NCI-H187 treated with DMSO at 0.1 percent for 48 hours (cell line): ENCODE results near the gene DOCK9.
"Not testable (repeated sequence)": the region's sequence is repeated elsewhere in the genome, so short reads cannot be mapped to it uniquely, and the experiment has no call there.

Experiments used
- DNase-seq: peaks from one replicate; lab custom pipeline; 2025; lab: John Stamatoyannopoulos, UW

Gene DOCK9

GRCh38 chr13:98772794-98773452 is 204.9 kb downstream of the DOCK9 start:
- no peak for DNase-seq

DNA sequence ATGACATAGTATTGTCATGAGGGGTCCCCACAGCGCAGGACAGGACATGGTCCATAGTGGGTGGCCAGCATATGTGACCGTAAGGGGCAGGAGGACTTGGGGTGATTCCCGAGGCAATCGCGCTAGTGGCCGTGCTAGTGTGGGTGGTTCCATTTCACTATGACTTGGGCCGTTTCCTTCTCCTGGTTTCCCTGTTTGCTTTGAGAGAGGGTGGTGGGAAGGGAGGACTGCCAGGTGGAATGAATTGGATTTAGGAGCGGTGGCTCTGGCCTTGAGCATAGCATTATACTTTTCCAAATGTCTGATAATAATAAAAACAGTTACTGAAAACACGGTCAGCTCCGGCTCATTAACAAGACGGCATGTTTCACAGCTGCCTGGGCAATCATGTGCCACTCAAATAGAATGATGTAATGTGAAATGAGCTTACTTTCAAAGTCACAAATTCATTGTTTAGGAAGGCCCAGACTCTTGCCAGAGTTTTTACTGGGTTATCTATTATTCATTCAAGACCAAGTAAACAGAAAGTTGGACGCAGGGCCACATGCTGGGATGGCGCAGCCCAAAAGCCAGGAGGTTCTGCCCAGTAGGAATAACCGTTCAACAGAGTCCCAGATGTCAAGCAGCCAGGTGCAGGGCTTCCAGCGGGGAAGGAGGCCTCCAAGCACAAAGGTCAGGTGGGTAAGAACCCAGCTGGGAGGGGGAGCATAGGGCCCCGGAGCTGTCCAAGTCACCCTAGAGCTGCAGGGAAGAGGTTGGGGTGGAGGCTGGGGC is 205.8 kb downstream of the DOCK9 start:
- no peak for DNase-seq

GRCh38 chr13:98769736-98770135 is 208.1 kb downstream of the DOCK9 start:
- no peak for DNase-seq

DNA sequence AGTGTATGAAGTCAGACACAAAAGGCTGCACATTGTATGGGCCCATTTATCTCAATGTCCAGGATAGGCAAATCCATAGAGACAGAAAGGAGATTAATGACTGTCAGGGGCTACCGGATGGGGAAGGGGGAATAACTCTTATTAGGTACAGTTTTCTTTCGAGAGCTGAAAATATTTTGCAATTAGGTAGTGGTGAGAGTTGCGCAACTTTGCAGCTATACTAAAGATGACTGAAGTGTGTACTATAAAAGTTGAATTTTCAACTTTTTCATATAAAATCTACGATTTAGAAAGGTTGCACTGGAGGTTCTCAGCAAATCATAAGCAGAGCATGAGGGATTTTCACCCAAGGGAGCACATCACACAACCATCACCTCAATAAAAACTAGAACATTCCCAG is 209.3 kb downstream of the DOCK9 start:
- no peak for DNase-seq

- no peak for DNase-seq
Observed at GRCh38 chr13:98766697-98767096, 211.2 kb downstream of the DOCK9 start.

DNA sequence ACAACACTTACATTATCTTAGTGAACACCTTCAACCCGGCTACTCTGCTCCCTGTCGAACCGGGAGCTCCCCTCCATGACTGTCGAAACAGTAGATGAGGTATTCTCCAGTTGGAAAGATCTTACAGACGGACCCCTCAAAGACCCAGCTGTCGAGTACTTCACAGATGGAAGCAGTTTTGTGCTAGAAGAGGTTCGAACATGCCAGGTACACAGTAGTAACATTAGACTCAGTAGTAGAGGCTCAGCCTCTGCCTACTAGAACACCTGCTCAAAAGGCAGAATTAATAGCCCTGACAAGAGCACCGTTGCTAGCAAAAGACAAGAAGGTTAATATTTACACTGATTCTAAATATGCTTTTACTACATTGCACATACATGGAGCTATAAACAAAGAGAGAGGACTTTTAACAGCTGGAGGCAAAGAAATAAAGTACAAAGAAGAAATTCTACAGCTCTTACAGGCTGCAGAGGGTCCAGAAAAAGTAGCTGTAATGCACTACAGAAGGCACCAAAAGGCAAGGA is 211.8 kb downstream of the DOCK9 start:
- no peak for DNase-seq

DNA sequence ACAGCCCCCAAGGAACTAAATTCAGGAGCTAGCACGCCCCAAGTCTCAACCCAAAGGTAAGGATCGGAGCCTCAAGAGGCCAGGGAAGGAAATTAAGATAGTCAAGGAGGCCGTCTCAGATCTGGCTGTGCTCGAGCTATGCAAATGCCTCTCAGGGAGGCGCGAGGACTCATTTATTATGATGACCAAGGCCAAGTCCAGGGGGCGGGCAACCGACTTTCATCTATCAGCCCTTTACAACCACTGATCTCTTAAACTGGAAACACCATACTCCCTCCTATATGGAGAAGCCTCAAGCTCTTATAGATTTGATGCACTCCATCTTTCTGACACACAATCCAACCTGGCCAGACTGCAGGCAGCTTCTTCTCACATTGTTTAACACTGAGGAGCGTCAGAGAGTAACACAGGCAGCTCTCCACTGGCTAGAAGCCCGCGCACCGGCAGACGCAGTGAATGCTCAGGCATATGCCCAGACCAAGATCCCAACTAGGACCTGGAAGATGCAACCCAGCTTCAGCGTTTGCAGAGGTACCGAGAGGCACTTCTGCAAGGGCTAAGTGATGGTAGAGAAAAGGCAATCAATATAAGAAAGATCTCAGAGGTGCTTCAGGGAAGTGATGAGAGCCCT is 215.8 kb downstream of the DOCK9 start:
- DNase-seq = no peak

DNA sequence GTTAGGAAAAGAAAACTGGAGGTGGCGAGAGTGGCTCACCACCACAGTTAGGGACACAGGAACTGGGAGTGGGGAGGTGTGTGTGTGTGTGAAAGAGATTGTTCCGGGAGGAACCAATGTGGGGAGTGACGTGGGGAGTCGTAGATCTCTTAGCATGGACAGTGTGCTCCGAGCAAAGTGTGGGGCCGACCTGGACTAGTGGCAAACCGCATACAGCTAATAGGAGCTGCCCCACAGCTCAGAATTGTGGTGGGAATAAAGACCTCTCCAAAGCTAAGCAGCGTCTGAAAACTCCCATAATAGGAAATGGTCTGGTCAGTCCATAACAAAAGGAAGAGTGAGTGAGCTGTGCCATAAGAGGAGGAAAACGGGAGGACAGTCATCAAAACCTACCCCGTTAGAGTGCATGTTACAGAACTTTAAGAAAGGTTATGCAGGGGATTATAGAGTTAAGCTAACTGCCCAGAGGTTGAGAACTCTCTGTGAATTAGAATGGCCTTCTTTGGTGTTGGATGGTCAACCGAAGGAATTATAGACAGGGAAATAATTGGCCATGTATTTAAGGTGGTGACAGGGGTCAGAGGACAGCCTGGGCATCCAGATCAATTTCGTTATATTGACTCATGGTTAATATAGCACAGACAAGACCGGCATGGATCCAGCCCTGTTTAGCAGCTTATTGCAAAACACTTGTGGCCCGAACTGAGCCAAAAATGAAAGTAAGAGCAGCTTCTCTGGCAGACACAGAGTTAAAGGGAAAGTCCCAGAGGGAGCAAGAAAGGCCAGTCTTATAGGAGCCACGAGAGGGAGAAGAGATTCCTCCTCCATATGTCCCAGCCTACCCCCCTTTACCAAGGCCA is 216.5 kb downstream of the DOCK9 start:
- DNase-seq = no peak

DNA sequence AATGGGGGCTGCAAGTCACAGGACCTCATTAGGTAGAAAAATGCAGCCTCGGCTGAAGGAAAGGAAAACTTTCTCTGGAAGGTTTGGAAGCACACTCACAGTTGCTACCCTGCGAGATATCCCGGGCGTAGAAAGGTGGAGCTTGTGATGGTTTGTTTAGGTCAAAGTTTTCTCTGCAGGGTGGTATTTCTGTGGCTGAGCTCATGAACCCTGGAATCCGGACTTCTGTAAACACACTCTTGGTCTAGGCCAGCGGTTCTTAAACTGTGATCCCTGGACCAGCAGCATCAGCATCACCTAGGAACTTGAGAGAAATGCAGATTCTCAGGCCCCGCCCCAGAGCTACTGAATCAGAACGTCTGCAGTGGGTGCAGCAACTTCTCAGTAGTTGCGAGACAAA is 222.1 kb downstream of the DOCK9 start:
- no peak for DNase-seq

- DNase-seq = no peak
Observed at GRCh38 chr13:98755116-98755515, 222.7 kb downstream of the DOCK9 start.

DNA sequence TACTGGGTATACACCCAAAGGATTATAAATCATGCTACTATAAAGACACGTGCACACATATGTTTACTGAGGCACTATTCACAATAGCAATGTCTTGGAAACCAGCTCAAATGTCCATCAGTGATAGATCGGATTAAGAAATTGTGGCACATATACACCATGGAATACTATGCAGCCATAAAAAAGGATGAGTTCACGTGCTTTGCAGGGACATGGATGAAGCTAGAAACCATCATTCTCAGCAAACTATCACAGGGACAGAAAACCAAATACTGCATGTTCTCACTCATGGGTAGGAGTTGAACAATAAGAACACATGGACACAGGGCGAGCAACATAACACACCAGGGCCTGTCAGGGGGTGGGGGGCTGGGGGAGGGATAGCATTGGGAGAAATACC is 223.4 kb downstream of the DOCK9 start:
- DNase-seq = not testable (repeated sequence)

DNA sequence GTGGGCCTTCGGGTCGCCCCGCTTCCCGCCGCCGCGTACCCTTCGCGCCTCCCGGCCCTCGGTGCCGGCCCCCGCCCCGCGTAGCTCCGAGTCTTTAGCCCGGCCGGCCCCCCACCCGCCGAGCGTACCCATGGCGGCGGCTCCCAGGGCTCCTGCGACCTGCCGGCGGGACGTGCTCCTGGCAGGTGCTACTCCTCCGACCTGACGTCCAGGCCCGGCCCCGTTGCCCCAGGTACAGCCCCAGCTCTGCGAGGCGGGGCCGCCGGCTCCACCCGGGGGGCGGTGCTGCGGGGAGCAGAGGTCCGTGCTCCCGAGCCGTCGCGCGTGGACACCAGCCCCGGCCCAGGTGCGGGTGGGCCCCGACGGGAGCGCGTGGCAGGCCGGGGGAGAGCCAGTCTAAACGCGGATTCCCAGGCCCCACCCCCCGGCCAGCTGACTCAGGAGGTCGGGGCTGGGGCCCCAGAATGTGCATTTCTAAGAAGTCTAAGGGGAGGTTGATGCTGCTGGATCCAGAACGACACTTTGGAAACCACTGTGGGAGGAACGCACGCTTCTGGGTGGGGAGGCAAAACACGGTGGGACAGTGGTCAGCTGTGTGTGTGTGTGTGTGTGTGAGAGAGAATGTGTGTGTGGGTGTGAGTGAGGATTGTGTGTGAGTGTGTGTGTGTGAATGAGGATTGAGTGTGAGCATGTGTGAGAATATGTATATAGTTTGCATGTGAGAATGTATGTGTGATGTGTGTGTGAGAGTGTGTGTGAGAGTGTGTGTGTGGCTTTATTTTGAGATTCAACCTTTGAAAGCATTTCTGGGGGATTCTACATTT is 225.2 kb downstream of the DOCK9 start, which contains the start of gene SLC15A1:
SLC15A1 (minus strand) TSS at position 206 of the 824 bp plus-strand sequence; CDS start at position 132, 74 bp downstream.
- no peak for DNase-seq

DNA sequence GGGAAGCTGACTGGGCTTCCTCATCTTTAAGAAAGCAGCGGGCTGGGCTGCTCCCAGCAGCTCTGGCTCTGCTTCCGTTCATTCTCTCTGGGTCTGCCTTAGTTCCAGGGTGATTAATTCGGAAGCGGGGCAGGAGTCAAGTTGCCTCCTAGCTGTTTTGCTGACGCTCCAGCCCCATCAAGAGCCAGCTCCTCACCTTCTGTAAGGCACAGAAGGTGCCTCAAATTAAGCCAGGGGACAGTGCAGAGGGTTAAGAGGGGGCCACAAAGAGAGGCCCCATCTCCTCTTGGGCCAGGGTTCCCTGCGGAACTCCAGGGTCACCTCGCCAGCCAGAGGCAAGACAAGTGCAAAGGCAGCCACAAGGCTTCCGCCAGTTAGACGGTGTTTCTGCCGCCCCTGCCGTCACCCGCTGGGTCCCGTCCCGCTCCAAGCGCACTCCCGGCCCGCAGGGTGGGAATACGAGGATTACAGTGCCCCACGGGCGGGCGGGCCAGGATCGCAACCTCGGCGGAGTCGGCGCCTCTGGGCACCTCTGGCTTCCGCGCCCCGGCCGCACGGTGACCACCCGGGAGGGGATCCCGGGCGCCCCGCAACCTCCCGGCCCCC is 225.9 kb downstream of the DOCK9 start:
- no peak for DNase-seq

DNA sequence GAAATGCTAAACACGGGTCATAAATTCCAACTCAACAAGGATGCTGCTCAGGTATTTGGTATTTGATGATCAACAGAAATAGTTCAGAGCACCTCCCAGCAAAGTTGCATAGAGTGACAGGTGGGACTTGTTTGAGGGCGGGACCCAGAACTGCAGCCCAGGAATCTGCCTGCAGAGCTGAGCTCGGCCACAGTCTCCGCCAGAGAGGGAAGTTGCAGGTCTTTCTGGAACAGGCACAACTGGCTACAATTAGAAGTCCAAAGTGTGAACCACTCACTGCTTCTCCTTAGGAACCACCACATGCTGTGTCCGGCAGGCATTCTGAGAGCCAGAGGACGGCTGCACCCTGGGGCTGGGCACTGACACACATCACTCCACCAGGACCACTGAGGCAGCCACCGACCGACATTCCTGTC is 226.5 kb downstream of the DOCK9 start:
- DNase-seq = no peak

- DNase-seq = no peak
Observed at GRCh38 chr13:98749501-98749900, 228.4 kb downstream of the DOCK9 start.

DNA sequence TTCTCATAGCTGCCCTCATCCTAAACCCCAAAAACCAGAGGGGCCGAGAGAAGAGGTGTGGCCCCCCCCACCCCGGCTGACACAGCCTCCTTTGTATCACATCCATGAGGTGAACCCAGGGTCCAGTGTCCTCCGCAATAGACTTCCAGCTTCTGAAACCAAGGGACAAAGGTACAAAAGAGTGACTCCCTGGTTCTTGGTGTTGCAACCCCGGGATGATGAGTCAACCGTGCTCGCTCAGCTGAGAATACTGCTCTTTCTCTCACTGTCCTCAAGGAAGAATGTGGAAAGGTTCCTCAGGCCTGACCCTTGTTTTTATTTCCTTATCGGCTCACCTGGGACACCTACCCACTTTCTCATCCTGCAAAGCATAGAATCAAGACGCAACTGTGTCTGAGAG is 230.9 kb downstream of the DOCK9 start:
- DNase-seq = no peak
